Measurements from ENCODE around the gene FANCB. TPM values are rescaled to one million over a fixed set of nuclear protein-coding genes. Genes with fewer than 3 reads are reported as not detected.

FANCB gene
- polyA plus RNA-seq, 5 donors: 1.9 to 6.4 (median 4.2) TPM

DNA sequence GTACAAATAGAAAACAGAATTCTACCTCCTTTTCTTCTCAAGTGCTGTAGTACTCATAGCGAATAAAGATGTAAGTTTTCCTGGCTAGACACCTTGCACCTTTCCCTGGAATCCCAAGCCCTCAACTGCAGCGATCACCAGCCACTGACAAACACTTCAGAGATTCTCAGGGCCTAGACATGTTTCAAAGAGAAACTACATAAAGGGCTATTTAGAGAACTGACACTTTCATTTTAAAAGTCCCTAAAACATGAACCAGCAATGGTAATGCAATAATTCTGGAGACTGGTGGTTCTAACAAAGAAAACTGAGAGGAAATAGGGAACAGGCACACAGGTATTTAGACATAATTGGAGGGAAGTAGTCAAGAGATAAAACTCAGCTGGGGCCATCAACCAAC, 35.7 kb downstream of the FANCB start:
- no peak for DNase-seq

DNA sequence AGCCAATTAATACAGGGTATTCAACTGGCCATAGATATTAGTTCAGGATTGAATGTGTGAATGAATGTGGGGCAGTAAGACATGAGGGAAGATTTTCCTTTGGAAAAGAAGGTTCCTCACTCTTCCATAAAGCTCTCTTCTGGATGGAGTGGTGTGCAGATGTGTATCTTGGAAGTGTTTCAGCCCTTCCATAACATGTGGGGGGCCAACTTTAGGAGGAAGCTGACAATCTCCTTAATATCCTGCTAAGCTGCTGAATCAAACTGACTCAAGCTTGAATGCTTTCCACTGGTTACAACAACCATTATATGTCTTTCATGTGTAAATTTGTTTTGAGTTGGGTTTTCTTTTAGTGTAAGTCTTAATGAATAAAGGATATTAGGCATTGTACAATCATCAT, 40.3 kb downstream of the FANCB start:
- no peak for DNase-seq

DNA sequence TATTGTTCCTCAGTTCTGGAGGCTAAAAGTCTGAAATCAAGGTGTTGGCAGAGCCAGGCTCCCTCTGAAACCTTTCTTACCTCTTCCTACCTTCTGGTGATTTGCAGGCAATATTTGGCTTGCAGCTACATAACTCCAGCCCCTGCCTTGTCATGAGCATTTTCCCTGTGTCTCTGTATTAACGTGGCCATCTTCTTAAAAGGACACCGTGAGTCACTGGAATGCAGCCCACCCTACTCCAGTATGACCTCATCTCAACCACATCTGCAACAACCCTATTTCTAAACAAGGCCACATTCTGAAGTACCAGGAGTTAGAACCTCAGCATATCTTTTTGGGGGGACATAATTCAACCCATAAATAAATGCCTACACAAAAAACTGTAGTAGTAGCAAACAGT, 40.7 kb downstream of the FANCB start:
- DNase-seq: no peak

DNA sequence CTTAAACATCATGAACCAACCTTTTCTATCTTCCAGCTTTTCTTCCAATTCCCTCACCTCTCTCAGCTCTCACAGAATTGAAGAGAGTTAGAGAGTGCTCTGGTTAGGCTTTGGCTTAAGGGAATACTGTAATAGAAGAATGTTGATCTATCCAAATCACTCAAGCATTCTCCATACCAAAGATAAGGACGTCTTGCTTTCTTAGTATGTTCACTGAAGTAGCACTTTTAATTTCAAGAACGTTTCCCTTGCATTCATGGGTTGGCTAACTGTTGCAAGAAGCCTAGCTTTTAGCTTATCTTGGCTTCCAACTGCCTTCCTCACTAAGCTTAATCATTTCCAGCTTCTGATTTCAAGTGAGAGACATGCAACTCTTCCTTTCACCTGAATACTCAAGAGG, 43.2 kb downstream of the FANCB start:
- DNase-seq: peak in 1 of 2 donors; percentile 3

DNA sequence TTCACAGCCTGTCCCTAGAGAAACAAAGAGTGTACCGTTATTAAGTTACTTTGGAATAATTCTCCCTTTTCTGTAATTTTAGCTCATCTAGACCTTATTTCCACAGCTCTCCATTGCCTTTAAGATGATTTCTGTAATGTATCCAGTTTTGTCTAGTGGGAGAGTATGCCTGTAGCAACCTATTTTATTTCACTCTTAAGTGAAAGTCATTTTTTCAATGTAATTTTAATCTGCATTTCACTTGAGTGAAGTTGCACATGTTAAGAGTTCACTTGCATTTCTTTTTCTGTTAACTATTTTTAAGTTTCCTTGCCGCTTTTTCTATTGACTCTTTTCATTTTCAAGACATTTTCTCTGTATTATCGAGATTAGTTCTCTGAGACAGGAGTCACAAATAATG, 46.5 kb downstream of the FANCB start:
- DNase-seq: no peak

DNA sequence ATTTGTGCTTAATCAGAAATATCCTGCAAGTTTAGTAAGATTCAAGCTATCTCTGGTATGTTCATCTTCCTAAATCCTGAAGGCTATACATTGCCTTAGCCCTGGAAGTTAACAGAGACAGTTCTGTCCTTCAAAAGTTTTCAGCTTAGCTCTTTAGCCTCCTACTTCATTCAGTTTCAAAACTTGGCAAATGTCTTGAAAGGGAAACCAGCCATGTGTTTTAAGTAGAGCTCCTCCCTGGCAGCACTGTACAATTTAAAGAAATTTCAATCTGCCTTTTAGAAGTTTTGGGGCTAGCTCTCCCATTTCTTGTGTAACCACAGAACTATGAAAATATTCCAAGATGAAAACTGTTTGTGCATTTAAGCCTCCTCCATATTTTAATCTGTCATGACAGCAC, 47.0 kb downstream of the FANCB start:
- no peak for DNase-seq

DNA sequence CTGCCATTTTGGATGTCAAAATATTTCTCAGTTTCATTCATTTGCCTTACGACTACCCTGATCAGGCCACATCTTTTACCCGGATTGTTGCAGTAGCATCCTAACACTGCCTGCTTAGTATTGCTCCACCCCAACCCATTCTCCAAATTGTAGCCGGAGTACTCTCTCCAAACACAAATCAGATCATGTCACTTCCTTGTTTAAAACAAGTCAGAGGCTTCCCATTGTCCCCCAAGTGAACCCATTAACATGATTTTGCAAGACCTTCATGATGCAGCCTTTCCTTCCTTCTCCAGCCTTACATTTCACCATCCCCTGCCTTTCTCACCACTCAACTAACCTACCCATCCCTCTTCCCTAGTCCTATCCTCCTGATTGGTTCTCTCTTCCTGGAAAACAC, 53.1 kb downstream of the FANCB start:
- DNase-seq: no peak

DNA sequence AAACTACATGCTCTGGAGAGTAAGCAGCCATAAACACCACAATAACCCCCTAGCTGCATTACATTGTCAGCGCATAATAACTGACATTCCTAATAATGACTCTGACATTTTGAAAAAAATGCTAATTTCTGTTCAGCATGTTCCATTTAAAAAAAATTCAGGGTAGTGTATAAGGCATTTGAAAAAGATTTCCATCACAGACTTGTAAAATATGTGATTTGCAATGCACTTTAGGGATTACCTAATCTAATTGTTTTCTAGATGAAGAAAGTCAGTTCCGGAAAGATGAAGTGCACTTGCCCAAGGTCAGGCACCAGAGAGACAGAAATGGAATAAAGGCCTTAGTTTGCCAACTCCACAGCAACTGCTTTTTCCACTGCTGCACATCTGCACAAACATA, 55.3 kb downstream of the FANCB start:
- DNase-seq: no peak

DNA sequence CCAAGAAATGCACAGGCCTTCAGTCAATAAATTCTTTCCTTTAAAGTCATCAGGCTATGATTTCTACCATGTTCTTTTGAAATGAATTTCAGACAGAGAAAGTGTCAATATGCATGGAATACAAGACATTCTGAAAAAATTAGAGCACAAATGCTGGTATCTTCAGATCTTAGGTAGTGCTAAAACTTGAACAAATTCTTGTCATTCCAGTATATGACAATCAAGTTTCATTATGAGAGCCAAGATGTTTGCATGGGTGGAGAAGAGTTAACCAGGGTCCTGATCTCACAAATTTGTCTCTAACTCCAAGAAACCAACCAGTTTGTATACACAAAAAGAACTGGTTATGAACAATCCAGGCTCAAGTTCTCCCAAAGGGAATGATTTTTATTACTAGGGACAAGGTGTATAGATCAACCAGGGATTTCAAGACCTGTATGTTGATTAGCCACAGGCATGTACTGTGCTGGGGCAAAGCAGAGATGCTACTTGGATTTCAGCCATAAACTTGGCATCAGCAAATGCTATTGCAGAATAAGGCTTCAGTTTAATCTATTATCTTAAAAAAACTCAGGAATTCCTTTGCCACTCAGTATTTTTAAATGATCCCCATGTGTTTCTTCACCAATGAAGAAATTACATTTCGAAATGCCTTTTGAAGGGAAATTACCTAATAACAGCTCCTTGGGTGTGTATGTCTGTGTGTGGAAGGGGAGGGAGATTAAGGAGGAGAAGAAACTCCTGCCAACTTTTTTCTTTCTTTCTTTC, 69.7 kb downstream of the FANCB start:
- no peak for DNase-seq

DNA sequence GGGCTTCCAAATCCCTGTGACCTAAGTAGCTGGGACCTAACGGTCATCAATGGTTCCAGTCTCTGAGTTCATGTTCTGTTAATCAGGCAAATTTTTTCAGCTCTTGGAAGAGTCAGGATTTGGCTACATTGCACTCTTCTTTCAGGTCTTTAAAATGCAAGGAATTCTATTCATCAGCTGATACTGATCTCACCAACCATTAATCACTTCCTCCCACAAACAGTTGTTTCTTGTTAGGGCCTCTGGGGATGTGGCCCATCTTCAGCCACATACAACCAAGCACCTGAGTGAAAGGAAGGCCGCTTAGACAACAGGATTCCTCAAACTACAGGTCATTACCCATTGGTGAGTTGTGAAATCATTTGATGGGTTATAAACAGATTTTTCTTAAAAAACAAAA, 71.7 kb downstream of the FANCB start:
- DNase-seq: no peak

DNA sequence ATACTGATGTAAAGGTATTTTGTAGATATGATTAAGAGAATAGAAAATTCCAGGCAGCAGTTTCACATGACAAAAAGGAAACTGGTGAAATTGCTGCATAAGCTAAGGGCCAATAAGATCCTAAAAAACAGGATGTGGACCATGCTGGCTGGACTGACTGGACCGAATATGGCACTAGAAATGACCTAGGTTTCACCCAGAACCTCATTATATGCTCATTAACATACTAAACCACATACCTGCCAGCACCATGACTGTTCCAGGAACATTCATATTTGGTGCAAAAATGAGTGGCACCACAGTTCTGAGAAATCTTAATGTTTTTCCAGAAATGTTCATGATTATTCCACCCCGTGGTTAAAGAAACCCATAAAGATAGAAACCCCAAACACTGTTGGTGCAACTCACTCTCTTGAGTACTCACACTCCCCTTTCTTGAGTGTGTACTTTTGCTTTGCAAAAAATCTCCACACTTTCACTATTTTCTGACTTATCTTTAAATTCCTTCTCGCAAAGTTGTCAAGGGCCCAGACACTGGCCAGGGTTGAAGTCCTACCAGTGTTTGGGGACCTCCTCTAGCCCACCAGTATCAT, 74.0 kb downstream of the FANCB start:
- DNase-seq: no peak

Other genes with a start within 250 kb of the FANCB start
- 10 to 100 TPM; 13.6 to 31.0 (median 18.6) TPM for gene MOSPD2, start 352 bp upstream of the FANCB start, polyA plus RNA-seq (ENCODE audit: insufficient read depth in 1 of 5, insufficient read length in 5 of 5, low replicate concordance in 1 of 5)

Data from right lung (tissue), 5 donors.